ENCODE results near the gene ACVR2B.

The ACVR2B gene

DNA sequence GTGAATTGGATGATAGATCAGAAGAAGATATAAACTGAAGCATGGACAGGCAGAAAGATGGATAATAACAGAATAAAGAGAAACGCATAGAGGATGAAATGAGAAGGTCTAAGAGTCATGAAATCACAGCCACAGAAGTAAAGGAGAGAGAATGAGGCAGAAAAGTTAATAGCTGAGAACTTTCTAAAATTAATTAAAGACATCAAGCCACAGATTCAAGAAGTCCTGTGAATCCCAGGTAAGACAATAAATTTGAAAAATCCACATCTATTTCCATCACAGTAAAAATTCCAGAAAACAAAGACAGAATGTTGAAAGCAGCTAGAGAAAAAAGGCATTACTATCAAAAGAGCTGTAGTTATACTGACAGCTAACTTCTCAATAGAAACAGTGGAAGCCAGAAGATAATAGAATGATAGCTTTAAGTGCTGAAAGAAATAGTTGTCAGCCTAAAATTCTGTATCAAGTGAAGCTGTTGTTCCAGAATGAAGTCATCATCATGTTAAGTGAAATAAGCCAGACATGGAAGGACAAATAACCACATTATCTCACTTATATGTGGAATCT lies 12.0 kb downstream of the ACVR2B start:
- H3K4me1 ChIP-seq (ENCODE audit: control insufficient read depth, insufficient read depth, low read length), result peaks cover 4% of the 10 kb centered on the region
- H3K9me3 ChIP-seq (ENCODE audit: control insufficient read depth, low read length), result no peaks in the 10 kb centered on the region
- H3K36me3 ChIP-seq (ENCODE audit: control insufficient read depth, insufficient read depth, low read length), result no peaks in the 10 kb centered on the region
- no peak overlapping the region for H3K4me3 ChIP-seq (ENCODE audit: low read length)
- no peak overlapping the region for H3K9ac ChIP-seq (ENCODE audit: low read length)
- H3K27me3 ChIP-seq (ENCODE audit: control insufficient read depth, insufficient read depth, low read length), result no peaks in the 10 kb centered on the region

DNA sequence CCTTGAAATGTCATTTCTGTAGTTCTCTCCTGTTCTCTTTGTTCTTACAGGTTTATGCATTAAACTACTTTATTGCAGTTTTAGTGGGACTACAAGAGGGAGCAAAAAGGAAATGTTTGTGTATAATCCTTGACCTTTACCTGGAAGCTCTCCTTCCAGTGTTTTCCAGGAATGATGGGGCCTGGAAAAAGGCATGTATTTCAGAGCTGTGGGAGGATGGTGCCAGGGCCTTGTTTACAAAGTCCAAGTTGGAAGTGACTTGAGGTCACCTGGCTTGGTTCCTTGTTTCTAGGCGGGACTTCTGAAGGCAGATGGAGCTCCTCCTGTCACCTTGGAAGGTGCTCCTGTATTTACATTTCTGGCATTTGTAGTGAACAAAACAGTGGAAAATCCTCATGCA lies 15.1 kb downstream of the ACVR2B start:
- Histone ChIP-seq H3K9ac (ENCODE audit: low read length) (no peak overlapping the region), H3K9me3 (ENCODE audit: control insufficient read depth, low read length) (no peaks in the 10 kb centered on the region), H3K27me3 (ENCODE audit: control insufficient read depth, insufficient read depth, low read length) (no peaks in the 10 kb centered on the region), H3K4me3 (ENCODE audit: low read length) (no peak overlapping the region), H3K4me1 (ENCODE audit: control insufficient read depth, insufficient read depth, low read length) (peaks cover 8% of the 10 kb centered on the region), H3K36me3 (ENCODE audit: control insufficient read depth, insufficient read depth, low read length) (no peaks in the 10 kb centered on the region)

DNA sequence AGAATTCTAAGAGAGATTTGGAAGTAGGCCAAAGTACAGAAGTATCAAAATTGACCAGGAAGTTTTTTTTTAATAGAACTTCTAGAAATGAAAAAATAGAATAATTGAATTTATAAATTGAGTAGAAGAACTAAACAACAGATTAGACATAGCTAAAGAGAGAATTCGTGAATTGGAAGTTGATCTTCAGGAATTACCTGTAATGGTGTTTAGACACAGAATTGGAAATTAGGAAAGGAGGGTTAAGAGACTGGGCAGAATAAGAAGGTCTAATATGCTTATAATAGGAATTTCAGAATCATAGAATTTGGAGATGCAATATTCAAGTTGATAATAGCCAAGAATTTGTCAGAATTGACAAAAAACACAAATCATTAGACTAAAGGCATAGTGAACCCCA lies 16.2 kb downstream of the ACVR2B start:
- Histone ChIP-seq H3K27me3 (ENCODE audit: control insufficient read depth, insufficient read depth, low read length) (no peaks in the 10 kb centered on the region), H3K4me1 (ENCODE audit: control insufficient read depth, insufficient read depth, low read length) (peaks cover 8% of the 10 kb centered on the region), H3K36me3 (ENCODE audit: control insufficient read depth, insufficient read depth, low read length) (no peaks in the 10 kb centered on the region), H3K9me3 (ENCODE audit: control insufficient read depth, low read length) (no peaks in the 10 kb centered on the region), H3K4me3 (ENCODE audit: low read length) (no peak overlapping the region), H3K9ac (ENCODE audit: low read length) (no peak overlapping the region)

DNA sequence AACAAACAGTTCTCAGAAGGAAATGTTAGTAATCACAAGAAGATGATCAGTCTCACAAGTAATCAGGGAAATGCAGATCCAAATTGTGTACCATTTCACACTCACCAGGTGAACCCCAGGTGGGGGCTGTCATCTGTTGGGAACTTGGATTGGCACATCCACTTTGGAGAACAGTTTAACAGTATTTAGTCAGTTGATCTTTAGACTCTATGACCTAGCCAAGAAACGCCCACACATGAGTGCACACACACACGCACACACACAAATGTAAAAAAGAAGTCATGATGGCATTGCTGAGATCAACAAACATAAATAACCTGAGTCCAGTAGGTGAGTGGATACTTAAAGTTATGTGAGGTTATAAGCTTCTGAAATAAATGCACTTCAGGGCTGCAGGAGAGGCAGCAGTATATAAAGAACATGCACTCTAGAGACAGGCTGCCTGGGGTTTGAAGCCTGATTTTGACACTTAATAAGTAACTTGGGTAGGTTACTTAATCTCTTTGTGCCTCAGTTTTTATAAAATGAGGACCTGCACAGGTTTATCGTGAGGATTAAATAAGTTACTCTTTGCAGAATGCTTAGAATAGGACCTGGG lies 17.7 kb downstream of the ACVR2B start:
- Histone ChIP-seq H3K4me1 (ENCODE audit: control insufficient read depth, insufficient read depth, low read length) (peaks cover 8% of the 10 kb centered on the region), H3K4me3 (ENCODE audit: low read length) (no peak overlapping the region), H3K9ac (ENCODE audit: low read length) (no peak overlapping the region), H3K27me3 (ENCODE audit: control insufficient read depth, insufficient read depth, low read length) (no peaks in the 10 kb centered on the region), H3K36me3 (ENCODE audit: control insufficient read depth, insufficient read depth, low read length) (no peaks in the 10 kb centered on the region), H3K9me3 (ENCODE audit: control insufficient read depth, low read length) (no peaks in the 10 kb centered on the region)

DNA sequence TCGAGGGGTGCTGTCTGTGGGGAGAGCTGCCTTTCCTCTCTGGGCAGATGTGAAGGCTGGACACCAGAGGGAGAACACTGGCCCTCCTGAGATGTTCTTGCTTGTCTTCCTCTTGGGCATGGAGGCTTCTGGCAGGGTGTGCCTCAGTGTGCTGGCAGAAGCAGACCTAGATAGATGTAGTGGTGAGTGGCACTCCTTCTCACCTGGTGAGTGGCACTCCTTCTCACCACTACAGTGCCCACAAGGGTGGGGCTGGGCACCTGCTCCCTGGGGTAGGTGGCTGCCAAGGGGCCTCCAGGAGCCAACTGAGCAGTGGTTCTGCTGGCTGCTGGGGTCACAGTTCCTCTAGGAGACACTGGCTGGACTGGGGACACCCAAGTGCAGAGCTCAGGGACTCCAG lies 18.7 kb downstream of the ACVR2B start:
- Histone ChIP-seq H3K4me1 (ENCODE audit: control insufficient read depth, insufficient read depth, low read length) (peaks cover 8% of the 10 kb centered on the region), H3K27me3 (ENCODE audit: control insufficient read depth, insufficient read depth, low read length) (no peaks in the 10 kb centered on the region), H3K9me3 (ENCODE audit: control insufficient read depth, low read length) (no peaks in the 10 kb centered on the region), H3K9ac (ENCODE audit: low read length) (no peak overlapping the region), H3K36me3 (ENCODE audit: control insufficient read depth, insufficient read depth, low read length) (no peaks in the 10 kb centered on the region), H3K4me3 (ENCODE audit: low read length) (no peak overlapping the region)

DNA sequence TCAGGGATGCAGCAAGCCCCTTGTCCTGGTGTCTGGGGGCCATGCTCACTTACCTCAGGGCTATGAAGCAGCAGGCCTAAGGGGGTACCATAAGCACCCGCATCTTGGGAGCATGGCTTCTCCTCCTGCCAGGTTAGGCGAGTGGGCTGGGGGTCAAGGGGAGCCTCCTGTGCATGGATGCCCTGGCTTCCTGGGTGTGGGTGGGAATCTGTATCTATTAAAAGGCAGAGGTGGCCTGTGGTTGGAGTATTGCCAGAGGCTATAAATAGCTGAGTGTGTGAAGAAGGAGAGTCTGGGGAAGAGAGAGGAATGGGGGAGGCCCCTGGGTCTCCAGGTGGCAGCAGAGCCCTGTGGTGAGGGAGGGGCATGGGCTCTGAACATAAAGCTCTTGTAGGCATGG lies 19.5 kb downstream of the ACVR2B start:
- Histone ChIP-seq H3K4me3 (ENCODE audit: low read length) (no peak overlapping the region), H3K4me1 (ENCODE audit: control insufficient read depth, insufficient read depth, low read length) (peaks cover 8% of the 10 kb centered on the region), H3K27me3 (ENCODE audit: control insufficient read depth, insufficient read depth, low read length) (no peaks in the 10 kb centered on the region), H3K36me3 (ENCODE audit: control insufficient read depth, insufficient read depth, low read length) (no peaks in the 10 kb centered on the region), H3K9me3 (ENCODE audit: control insufficient read depth, low read length) (no peaks in the 10 kb centered on the region), H3K9ac (ENCODE audit: low read length) (no peak overlapping the region)

DNA sequence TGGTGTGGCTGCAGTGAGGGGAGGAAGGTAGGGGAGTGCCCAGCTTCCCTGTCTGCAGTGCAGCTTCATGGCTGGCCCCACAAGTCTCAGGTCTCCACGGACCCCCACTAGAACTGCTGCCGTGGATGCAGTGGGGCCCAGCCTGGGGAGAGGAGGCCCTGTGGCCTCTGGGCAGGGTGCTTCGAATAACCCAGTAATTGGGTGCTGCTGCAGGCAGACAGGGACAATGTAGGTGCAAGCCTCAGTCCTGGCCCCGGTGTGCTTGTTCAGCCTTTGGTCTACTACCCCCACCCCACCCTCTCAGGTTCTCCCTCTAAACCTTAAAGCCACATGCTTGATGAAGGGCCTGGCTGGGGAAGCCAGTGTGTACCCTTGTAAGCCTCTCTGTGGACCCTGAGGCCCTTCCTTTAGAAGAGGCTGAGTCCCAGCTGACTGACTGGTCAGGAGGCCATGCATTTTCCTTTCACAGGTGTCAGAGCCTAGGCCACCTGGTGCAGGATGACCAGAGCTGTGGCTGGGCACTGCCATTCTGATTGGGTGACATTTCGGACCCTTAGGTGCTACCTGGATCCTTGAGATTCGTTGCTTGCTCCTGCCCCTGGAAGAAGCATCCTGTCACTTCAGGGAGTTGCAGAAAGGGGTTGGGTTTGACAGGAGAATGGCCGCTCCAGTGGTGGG lies 21.4 kb downstream of the ACVR2B start:
- Histone ChIP-seq H3K4me1 (ENCODE audit: control insufficient read depth, insufficient read depth, low read length) (peaks cover 8% of the 10 kb centered on the region), H3K9me3 (ENCODE audit: control insufficient read depth, low read length) (no peaks in the 10 kb centered on the region), H3K36me3 (ENCODE audit: control insufficient read depth, insufficient read depth, low read length) (no peaks in the 10 kb centered on the region), H3K27me3 (ENCODE audit: control insufficient read depth, insufficient read depth, low read length) (no peaks in the 10 kb centered on the region), H3K9ac (ENCODE audit: low read length) (no peak overlapping the region), H3K4me3 (ENCODE audit: low read length) (no peak overlapping the region)

DNA sequence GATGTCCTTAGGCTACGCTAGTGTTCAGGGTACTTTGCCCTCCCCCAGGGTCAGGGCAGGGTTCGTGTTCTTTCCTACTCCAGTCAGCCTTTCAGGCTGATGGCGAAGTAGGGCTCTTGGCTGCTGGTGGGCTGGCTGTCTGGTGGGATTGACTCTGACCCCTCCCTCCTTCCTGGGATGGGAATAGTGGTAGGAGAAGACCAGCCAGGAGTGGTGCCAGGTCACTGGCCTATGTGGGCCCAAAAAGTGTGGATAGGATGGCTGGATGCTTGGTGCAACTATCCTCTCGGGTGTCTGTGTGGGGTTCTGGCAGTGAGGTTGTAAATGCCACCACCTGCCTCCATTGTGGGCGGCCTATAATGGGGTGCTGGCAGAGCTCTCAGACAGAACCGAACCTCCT lies 22.0 kb downstream of the ACVR2B start:
- Histone ChIP-seq H3K9ac (ENCODE audit: low read length) (no peak overlapping the region), H3K9me3 (ENCODE audit: control insufficient read depth, low read length) (no peaks in the 10 kb centered on the region), H3K4me1 (ENCODE audit: control insufficient read depth, insufficient read depth, low read length) (peaks cover 8% of the 10 kb centered on the region), H3K27me3 (ENCODE audit: control insufficient read depth, insufficient read depth, low read length) (no peaks in the 10 kb centered on the region), H3K36me3 (ENCODE audit: control insufficient read depth, insufficient read depth, low read length) (no peaks in the 10 kb centered on the region), H3K4me3 (ENCODE audit: low read length) (no peak overlapping the region)

DNA sequence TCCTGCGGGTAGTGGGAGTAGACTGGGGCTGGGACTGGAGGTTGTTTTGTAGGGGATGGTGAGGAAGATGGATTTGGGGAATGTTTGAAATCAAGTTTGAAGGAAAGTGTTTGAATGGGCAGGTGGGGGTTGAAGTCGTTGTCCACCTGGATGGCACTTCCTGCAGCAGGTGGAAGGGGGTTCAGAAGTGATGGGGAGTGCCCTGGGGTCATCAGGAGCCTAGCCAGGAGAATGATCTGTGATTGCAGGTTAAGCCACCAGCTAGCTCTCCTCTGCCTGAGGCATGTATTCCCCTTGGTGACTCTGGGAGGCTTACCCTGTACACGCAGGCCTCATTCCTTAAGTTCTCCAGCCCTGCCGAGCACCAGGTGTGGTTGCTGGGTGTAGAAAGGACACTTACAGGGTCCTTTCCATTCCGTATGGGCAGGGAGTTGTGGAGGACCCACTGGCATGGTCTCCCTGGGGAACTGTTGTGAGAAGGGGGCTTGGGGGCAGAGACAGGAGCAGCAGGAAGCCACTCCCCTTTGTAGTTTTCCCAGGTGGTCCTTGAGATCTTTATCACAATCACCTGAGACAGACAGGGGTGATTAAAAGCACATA lies 22.6 kb downstream of the ACVR2B start:
- Histone ChIP-seq H3K4me1 (ENCODE audit: control insufficient read depth, insufficient read depth, low read length) (peaks cover 8% of the 10 kb centered on the region), H3K9me3 (ENCODE audit: control insufficient read depth, low read length) (no peaks in the 10 kb centered on the region), H3K4me3 (ENCODE audit: low read length) (no peak overlapping the region), H3K9ac (ENCODE audit: low read length) (no peak overlapping the region), H3K36me3 (ENCODE audit: control insufficient read depth, insufficient read depth, low read length) (peaks cover 3% of the 10 kb centered on the region), H3K27me3 (ENCODE audit: control insufficient read depth, insufficient read depth, low read length) (no peaks in the 10 kb centered on the region)

DNA sequence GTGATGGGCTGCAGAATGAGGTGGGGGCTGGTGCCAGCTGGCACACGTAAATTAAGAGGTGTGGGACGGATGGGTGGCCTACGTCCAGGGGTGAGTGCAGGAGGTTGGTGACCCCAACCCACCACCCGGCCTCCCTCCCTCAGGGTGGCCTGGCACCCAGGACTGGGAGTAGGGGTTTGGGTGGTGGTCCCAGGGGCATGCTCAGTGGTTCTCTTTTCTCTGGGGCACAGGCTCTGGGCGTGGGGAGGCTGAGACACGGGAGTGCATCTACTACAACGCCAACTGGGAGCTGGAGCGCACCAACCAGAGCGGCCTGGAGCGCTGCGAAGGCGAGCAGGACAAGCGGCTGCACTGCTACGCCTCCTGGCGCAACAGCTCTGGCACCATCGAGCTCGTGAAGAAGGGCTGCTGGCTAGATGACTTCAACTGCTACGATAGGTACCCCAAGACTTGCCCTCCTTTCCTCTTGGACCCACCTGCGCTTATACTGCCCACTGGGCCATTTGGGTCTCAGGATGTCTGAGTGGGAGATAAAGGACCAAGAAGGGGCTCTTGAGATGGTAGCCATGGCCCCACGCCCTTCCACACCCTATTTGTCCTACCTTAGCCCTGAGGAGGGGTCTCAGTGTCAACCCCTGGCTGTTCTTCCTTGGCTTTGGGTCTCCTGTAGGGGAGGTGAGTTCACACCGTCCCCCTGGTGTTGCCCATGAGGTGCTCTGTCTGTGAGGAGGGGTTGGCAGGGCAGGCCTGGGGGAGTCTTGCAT lies 23.5 kb downstream of the ACVR2B start:
- Histone ChIP-seq H3K9ac (ENCODE audit: low read length) (no peak overlapping the region), H3K4me3 (ENCODE audit: low read length) (no peak overlapping the region), H3K27me3 (ENCODE audit: control insufficient read depth, insufficient read depth, low read length) (no peaks in the 10 kb centered on the region), H3K9me3 (ENCODE audit: control insufficient read depth, low read length) (no peaks in the 10 kb centered on the region), H3K36me3 (ENCODE audit: control insufficient read depth, insufficient read depth, low read length) (peaks cover 9% of the 10 kb centered on the region), H3K4me1 (ENCODE audit: control insufficient read depth, insufficient read depth, low read length) (peaks cover under 1% of the 10 kb centered on the region)

DNA sequence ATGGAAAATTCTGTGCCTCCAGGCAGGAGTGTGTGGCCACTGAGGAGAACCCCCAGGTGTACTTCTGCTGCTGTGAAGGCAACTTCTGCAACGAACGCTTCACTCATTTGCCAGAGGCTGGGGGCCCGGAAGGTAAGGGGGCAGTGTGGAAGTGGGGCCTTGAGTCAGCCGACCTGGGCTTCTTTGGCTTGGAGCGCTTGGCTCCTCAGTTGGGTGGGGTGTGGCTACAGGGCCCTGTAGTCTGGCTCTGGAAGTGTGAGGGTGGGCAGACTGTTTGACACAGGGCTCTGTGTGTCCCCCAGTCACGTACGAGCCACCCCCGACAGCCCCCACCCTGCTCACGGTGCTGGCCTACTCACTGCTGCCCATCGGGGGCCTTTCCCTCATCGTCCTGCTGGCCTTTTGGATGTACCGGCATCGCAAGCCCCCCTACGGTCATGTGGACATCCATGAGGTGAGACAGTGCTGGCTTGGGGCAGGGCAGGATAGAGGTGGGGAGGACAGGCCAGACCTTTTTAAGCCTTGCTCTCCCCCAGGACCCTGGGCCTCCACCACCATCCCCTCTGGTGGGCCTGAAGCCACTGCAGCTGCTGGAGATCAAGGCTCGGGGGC lies 24.3 kb downstream of the ACVR2B start:
- Histone ChIP-seq H3K4me3 (ENCODE audit: low read length) (no peak overlapping the region), H3K36me3 (ENCODE audit: control insufficient read depth, insufficient read depth, low read length) (peaks cover 15% of the 10 kb centered on the region), H3K9me3 (ENCODE audit: control insufficient read depth, low read length) (no peaks in the 10 kb centered on the region), H3K27me3 (ENCODE audit: control insufficient read depth, insufficient read depth, low read length) (no peaks in the 10 kb centered on the region), H3K4me1 (ENCODE audit: control insufficient read depth, insufficient read depth, low read length) (no peaks in the 10 kb centered on the region), H3K9ac (ENCODE audit: low read length) (no peak overlapping the region)
